ENCODE measurements around the gene TTR.

Gene TTR

DNA sequence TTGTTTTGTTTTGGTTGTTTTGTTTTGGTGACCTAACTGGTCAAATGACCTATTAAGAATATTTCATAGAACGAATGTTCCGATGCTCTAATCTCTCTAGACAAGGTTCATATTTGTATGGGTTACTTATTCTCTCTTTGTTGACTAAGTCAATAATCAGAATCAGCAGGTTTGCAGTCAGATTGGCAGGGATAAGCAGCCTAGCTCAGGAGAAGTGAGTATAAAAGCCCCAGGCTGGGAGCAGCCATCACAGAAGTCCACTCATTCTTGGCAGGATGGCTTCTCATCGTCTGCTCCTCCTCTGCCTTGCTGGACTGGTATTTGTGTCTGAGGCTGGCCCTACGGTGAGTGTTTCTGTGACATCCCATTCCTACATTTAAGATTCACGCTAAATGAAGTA lies at the start of gene TTR:
TTR (plus strand) TSS at position 250 of the 400 bp plus-strand sequence; CDS start at position 276, 26 bp downstream.
- no peak for DNase-seq

DNA sequence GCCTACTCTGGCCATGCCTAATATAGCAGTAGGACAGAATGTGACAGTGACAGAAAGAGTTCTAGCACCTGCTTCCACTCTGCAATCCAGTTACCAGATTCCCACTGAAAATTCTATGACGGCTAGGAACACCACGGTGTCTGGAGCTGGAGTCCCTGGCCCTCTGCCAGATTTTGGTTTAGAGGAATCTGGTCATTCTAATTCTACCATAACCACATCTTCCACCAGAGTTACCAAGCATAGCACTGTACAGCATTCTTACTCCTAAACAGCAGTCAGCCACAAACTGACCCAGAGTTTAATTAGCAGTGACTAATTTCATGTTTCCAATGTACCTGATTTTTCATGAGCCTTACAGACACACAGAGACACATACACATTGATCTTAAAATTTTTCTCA lies 45.2 kb upstream of the TTR start:
- ATAC-seq (no peak), DNase-seq (no peak)

More for the DNA sequence above, at the start of gene TTR:
- ATAC-seq: no peak

DNA sequence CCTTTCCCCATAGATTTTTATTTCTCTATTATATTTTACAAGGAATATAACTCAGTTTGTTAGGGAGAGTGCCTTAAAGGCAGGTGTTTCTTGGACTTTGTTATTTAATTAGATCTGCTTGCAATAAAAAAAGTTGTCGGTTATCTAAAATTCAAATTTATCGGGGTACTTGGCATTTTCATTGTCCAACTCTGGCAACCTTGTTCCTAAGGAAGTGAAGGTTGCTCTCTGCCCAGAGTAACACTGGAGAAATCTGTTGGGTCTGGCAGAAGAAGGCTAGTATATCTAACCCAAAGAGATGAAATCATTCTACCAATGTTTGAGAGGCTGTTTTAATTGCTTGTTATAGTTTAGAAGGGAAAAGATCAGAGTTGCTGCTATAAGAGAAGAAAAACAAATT lies 42.8 kb upstream of the TTR start:
- DNase-seq (no peak), ATAC-seq (no peak)

DNA sequence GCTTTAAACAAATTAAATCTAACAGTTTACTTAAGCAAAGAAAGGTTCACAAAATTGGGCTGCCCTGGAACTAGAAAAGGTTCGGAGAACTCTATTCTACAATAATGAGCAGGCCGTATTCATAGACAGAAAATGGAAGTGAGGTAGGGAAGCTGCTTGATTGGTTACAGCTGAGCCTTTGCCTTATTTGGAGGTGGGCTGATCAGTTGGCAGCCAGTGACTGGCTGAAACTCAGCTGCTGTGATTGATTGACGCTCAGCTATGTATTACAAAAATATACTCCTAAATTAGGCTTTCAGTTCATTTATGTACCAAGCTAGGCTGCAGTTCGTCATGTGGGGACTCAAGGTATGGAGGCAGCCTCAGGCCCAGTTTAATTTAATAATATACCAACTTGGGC lies 42.3 kb upstream of the TTR start:
- DNase-seq (no peak), ATAC-seq (no peak)

DNA sequence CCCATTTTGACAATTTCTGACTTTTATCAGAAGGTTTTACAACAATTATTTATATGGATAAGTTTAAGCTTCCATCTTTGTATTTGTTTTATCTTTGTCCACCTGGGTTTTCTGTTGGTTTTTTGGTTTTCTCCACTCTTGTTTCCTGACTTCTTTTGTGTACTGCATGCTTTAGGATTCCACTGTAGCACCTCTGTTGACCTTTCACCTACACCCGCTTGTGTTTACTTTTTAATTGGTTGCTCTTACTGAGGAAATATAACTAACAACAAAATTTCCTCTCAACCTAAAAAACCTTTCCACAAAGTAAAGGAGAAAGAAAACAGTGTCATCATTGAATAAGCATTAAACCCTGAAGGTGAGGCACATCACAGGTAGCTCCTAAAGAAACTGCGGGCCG lies 39.8 kb upstream of the TTR start:
- DNase-seq (no peak), ATAC-seq (no peak)

DNA sequence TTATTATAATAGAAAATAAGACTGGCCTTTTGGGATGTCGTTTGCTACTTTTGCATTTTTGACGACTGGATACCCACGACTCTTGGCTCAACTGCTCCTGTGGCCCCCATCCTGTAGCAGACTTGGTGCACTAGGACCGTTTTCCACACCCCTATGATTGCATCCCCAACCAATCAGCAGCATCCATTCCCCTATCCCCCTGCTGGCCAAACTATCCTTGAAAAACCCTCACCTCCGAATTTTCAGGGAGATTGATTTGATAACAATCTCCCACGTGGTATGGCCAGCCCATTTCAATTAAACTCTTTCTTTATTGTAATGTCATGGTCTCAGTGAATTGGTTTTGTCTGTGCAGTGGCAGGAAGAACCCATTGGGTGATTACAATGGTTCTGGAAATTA lies 37.9 kb upstream of the TTR start:
- DNase-seq: no peak
- ATAC-seq: no peak

DNA sequence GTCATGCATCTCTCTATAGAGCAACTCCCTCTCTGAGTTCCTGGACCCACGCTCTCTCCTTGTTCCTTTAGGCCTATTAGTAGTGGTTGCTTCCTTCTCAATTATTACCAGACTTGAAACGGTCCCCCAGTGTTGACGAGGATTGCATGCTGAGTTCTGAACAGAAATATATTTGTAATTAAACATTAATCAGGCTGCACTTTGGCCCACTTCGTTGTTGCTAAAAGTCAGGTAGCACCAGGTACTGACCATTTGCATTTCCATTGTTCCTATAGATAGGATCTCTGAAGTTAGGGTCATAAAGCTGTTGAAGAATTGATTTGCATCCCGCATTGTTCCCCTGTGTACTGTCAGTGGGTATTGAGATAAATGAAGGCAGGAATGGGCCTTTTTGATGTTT lies 36.9 kb upstream of the TTR start:
- ATAC-seq: no peak
- DNase-seq: no peak

DNA sequence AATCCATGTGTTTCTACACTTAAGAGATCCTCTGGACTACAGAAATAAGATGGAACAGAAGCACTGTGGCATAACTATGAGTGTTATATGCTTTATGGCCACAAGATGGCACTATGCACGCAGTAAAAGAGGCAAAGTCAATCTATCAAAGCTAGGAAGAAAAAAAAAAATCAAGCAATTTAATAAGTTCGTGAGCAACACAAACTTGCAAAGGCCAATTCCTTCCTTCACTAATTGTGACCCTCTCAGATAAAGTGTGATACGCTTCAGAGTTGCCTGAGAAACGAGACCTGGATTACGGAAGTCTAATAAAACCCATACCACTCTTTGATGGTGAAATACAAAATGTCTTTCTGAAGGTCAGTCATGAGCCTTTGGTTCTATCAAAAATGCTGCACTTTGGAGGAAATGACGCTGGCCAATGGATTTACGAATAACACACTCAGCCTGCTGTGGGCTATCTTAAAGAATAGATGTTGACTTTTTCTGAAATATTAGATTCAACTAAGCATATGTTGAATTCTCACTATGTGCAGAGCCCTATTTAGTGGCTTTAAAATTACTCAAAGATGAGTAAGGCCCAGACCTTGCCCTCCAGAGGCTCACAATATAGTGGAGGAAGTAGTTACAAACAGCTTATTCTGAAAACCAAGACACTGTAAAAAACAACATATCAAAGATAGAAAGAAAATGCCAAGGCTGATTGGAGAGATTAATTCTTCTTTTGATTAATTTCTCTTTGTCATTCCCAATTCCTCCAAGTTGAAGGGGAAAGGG lies 35.5 kb upstream of the TTR start:
- DNase-seq (peak; percentile 20), ATAC-seq (peak; percentile 66)

DNA sequence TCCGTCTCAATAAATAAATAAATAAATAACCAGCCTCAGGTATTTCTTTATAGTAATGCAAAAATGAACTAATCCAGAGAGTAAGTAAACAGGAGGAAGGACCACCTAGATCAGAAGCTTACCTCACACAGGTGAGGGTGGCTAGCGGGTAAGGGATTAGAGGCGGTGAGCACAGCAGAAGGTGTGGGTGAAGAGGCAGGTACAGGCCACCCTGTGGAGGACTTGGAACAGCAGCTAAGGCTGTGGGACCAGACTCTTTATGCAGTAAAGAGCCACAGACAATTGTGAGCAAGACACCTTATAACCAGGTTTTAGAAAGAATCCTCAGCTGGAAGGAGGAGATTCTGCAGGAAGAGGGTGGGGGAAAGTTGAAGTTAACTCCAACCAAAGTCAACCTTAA lies 34.2 kb upstream of the TTR start:
- DNase-seq (no peak), ATAC-seq (no peak)

DNA sequence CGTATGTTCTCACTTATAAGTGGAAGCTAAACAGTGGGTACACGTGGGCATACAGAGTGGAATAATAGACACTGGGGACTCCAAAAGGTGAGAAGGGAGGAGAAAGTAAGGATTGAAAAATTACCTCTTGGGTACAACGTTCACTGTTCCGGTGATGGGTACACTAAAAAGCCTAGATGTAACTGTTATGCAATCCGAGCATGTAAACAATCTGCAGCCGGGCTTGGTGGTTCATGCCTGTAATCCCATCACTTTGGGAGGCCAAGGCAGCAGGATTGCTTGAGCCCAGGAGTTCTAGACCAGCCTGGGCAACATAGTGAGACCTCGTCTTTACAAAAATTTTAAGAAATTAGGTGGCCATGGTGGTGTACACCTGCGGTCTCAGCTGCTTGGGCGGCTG lies 33.1 kb upstream of the TTR start:
- no peak for ATAC-seq

DNA sequence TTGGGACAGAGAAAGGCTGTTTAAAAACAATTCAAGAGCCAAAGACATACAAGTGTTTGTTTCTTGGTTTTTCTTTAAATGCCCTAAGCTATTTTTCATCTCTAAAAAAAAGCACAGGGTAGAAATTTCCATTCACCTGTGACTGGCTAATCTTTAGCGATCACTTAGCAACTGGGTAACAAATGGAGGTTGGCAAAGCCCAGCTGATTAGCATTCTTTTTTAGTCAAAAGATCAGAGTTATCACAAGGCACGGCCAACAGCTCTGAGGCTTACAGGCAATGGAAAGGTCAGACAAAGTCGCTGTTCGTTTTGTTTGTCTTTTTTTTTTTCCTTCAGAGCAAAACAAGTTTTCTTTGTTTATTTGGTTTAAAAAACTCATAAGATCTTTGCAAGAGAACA lies 29.0 kb upstream of the TTR start:
- no peak for ATAC-seq

More for the DNA sequence above, 33.1 kb upstream of the TTR start:
- no peak for DNase-seq

DNA sequence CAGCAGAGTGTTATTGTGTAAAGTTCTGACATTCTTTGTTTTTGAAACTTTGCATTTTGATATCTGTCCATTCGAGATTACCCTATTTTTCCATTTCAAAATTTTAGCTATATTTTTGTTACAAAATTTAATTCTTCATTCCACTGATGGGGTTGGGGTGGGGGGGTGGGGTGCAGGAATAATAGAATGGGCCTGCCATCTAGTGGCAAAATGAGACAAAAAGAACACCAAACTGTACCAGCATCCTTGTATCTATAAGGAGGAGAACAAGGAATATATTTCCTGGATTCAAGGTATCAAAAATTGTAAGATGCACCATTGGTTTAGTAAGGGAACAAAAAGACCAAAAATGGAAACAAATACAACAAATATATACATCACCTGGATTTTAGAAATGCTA lies 27.9 kb upstream of the TTR start:
- ATAC-seq (no peak), DNase-seq (no peak)

More for the DNA sequence above, 29.0 kb upstream of the TTR start:
- DNase-seq: no peak

DNA sequence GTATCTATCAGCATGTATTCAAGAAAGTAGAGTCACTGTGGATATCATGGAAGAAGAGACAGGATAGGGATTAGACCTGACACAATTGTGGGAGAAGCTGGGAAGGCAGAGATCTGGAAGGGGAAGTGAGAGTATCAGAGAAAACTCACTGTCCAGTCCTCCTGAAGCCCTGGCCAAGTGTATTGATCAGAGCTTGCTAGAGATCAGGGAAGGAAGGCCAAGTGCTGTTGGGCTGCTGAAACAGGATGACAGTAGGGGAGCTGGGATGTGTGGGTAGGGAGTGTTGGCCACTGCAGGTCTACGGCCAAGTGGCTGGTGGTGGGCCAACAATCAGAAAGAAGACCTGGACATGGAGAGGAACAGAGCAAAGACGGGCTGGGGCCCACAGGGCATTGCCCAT lies 26.3 kb upstream of the TTR start:
- DNase-seq: no peak
- ATAC-seq: no peak

DNA sequence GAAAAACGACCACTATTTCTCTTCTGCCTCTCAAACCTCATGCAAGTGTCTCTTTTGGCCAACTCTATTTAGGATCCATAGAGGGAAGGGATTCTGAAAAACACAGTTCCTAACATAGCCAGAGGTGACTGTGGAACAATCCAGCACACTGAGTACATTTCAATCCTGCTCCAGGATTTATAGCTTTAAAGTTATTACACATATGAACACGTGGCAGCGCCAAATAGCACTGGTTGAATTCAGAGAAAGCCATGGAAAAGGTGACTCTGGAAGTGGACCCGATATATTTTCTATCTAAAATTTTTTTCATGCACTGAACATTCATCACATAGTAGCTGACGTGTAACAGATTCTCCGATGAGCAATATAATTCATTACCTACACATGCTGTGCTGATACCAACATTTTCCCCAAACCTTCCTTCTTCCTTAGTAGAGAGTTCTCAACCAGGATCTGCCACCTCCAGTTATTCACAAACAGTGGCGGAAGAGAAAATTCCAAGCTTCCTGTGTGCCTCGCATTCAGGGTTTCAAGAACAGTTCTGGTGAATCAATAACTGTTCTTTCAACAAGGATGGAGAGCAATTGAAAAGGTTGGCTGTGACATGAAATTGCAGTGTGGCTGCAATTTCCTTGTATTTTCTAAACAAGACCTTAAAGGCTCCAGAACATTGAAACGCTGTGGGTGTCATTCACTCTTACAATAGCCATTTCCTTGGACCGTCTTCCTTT lies 25.7 kb upstream of the TTR start:
- ATAC-seq: no peak
- DNase-seq: no peak

DNA sequence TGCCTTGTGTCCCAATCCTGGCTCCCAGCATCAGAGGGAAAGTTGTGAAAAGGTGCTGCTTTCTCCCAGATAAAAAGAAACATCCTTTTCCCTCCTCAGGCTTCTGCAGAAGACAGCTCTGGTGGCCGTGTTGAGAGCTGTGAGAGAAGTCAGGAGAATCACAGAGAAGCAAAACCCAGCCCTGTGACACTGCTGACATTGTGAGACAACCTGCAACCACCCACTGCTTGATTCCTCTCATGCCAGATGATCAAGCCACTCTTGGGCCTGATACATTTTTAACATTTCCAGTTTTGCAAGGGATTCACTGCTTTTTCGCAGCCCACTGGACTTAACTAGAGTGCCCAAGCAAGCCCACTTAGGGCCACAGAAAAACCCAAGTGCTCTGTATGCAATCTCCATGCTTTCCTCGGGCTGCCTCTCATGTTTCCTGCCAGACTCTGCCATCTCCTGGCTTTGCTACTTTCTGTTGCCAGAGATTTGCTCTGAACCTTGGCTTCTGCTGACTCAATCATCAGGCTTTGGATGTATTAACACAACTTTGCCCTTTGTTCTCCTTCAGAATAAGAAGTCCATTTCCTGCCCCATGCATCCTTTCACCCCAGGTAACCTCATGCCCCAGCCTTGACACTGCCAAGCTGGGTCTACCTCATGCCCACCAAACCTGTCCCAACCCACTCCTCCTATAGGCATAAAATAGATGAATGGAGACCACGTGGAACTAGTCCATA lies 24.9 kb upstream of the TTR start:
- ATAC-seq (no peak), DNase-seq (no peak)

DNA sequence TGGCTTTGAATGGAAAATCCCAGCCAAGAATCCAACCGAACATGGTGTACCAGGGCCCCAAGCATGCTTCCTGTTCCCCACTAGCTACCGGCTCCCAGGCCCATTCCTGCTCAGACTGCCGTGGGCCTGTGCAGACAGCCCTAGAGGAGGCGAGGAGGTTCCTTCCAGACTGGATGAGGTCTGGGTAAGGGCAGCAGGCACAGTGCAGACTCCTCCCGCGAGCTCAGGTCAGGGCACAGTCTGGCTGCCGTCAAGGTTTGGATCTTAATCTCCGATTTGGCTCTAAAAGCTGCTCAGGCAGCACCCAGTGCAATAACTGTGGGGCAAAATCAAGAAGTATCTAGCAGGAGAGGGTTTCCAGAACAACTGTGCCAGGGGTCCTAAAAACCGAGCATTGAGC lies 19.3 kb upstream of the TTR start:
- ATAC-seq (no peak), DNase-seq (no peak)

DNA sequence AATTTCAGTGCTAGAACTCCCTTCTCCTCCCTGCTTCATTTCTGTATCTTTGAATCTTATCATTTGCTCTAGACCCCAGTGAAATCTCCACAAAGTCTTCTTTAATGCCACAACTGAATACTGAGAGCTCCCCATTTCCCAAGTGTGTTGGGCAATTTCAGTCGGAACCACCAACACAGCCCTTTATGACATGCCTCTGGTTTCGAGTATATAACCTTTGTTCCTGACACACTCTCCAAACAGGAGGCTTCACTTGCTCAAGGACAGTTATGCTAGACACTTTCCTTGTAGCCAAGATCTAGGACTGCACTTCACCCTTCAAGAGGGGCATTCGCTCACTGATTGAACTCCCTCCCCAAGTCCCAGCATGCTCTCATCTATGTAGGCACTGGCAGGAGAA lies 18.6 kb upstream of the TTR start:
- no peak for DNase-seq
- no peak for ATAC-seq

DNA sequence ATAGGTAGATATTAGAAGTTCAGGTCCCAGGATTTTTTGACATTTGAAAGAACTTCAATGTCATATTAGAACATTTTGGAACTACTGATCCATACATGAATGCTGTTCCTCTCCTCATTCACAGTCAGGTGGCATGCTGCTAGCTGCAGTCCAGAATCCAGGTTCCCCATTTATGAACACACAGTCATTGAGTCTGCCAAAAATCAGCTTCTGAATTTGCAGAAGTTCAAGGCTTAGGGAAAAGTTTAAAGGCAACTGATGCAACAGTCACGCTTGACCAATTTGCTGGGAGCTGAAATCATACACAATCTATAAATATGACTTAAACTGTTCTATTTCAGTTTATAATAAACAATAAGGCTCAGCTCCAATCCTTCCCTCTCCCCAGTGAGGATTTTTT lies 17.3 kb upstream of the TTR start:
- ATAC-seq (no peak), DNase-seq (no peak)

DNA sequence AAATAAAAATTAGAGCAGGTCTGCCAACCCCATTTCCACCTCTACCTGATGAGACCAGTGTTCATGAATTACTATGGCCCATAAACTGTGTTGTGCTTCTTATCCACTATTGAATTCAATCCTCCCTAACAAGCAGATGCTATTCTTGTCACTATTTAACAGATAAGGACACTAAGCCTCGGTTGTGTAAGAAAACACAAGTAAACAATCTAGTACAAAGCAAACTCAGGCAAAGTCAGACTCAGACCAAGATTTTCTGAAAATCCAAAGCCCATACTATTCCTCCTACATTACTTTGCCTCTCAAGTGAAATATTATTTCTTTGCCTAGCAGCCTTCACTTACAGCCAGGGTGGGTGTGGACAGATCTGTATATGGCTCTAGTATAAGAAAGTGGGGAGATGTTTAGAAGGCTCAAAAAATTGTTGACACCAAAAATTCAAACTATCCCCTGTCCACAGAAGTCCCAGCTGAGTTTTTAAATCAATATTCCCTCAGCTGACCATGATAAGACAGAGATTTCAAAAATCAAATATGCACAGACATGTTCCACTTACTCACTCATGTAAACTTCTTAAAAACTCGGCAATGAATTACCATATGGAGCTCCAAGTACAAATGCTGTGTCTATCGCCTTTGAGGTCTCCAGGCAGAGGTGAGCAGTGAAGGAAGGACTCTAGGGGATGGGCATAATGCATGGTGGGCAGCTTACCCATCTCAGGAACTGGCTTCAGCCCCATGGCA lies 16.0 kb upstream of the TTR start:
- no peak for DNase-seq

DNA sequence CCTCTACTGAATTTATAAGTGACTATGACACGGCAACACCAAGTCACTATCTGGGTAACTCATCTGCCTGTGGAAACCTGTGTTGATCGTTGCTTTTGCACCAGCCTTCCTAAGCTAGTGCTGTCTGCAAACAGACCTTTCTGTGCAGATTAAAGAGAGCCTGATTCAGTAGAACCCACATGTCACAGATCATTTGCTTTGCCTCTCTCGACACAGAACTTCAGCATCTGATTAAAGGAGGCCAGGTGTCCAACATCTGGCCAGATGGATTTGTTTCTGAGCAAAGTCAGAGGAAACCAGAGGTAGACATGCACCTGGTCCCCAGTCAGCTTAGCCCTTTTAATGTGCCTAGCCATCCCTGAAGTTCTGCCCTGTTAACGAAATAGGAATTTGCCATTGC lies 15.0 kb upstream of the TTR start:
- ATAC-seq (no peak), DNase-seq (no peak)

More for the DNA sequence above, 16.0 kb upstream of the TTR start:
- ATAC-seq: no peak

DNA sequence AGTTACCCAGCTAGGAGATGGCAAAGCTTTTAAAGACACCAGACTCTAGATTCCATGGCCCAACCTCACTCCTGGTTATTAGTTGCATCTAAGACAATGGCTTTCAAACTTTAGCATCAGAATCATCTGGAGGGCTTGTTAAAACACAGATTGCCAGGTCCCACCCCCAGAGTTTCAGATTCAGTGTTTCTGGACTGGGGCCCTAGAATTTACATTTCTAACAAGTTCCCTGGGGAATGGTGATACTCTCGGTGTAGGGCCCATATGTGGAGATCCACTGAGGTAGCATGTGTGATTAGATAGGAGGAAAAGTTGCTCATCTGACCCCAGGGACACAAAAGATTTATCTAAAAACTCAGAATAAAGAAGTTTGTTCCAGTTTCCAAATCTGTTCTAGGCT lies 14.5 kb upstream of the TTR start:
- DNase-seq (no peak), ATAC-seq (no peak)

DNA sequence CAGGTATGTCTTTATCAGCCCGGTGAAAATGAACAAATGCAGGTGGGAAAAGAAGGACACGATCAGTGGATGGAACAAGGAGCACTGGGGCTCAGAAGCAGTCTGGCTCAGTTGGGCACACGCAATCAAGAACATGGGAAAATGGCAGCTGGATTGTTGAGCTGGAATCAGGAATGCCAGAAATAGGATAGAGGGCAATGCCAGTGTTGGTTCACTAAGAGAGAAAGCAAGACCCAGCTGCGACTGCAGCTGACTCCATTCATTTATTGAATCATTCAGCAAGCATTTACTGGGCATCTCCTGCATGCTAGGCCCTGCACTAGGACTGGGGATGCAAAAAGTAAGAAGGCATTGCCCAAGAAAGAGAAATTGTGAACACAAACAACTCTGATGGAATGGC lies 13.6 kb upstream of the TTR start:
- DNase-seq (no peak), ATAC-seq (no peak)

DNA sequence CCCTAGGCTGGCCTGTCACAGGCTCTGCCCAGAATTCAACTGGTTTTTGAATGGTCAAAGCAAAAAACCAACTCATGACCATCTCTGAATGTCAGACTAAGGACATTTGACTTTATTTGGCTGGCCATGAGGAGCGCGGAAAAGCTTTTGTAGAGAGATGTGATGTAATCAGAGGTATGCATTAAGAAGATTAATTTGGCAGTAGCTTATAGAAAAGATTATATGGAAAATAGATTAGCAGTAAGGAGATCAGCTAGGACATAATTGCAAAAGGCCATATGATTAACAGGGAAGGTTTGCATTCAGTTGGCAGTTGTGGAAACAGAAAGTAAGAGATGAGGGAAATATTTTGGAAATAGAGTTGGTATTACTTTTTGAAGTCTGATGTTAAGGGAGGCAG lies 12.3 kb upstream of the TTR start:
- DNase-seq (no peak), ATAC-seq (no peak)
